T-cell (primary cell): ENCODE data around the gene ZNF681. TPM values are rescaled to one million over a fixed set of nuclear protein-coding genes. Genes with fewer than 3 reads are reported as not detected.
"Not testable (repeated sequence)": the region's sequence is repeated elsewhere in the genome, so short reads cannot be mapped to it uniquely, and the experiment has no call there.

ENCODE experiments used
- ATAC-seq, 4 experiments: fragments of 200-7000 bp in 3 of 4; fragments of 150-1000 bp in 1 of 4; cut with Tn5 transposase; replicated peaks in 1 of 4; 1 replicate in 3 of 4; 2 replicates in 1 of 4; pipeline ENCODE4 v1.10.0; 2021; ENCODE audit warnings: moderate library complexity in 3 of 4, mild to moderate bottlenecking in 2 of 4, moderate number of reproducible peaks in 1 of 4
- CTCF ChIA-PET, 2 donors: fragments of 300-600 bp; sonication (Branson Sonifier 250); formaldehyde crosslinking; loops; one replicate each; lab custom pipeline; 2022; ENCODE audit warnings: antibody characterized with exemption in 2 of 2; lab: Charles Lee
- POLR2A ChIA-PET, 2 donors: fragments of 300-600 bp; sonication (Branson Sonifier 250); formaldehyde crosslinking; loops; one replicate each; lab custom pipeline; 2022; ENCODE audit warnings: antibody characterized with exemption in 2 of 2; lab: Charles Lee
- DNase-seq, 35 experiments: peaks; one replicate each; pipeline versions ENCODE4 v3.0.0 to v3.0.0-alpha.2; 2013 to 2023
- H3K27ac ChIP-seq: one replicate; pipeline ENCODE4 v1.5.1; 2013; ENCODE audit warnings: low read length
- H3K27me3 ChIP-seq, 2 experiments: replicated peaks in 1 of 2; 1 replicate in 1 of 2; 2 replicates in 1 of 2; pipeline versions ENCODE4 v1.6.1 to v1.7.0; 2013; ENCODE audit warnings: low read length in 1 of 2, mixed read lengths in 1 of 2; ENCODE audit not compliant: control insufficient read depth in 2 of 2, insufficient read depth in 2 of 2; ENCODE audit errors: extremely low read depth in 1 of 2
- H3K36me3 ChIP-seq, 2 donors: 1 replicate in 1 of 2; 2 replicates in 1 of 2; pipeline versions ENCODE4 v1.6.1 to v1.7.0; 2013; ENCODE audit warnings: low read length in 1 of 2; ENCODE audit not compliant: control insufficient read depth in 2 of 2, insufficient read depth in 1 of 2; ENCODE audit errors: extremely low read depth in 1 of 2
- H3K4me1 ChIP-seq, 2 experiments: 1 replicate in 1 of 2; 2 replicates in 1 of 2; pipeline versions ENCODE4 v1.6.1 to v1.7.0; 2013; ENCODE audit warnings: low read length in 2 of 2, mixed read lengths in 1 of 2; ENCODE audit not compliant: insufficient read depth in 2 of 2, control insufficient read depth in 1 of 2; ENCODE audit errors: extremely low read depth in 1 of 2
- H3K4me3 ChIP-seq, 2 donors: 1 replicate in 1 of 2; 2 replicates in 1 of 2; pipeline versions ENCODE4 v1.5.1 to v1.7.0; 2013; ENCODE audit warnings: mild to moderate bottlenecking in 2 of 2, low read length in 1 of 2, moderate library complexity in 1 of 2; ENCODE audit not compliant: control insufficient read depth in 1 of 2; ENCODE audit errors: extremely low read depth in 1 of 2
- H3K9me3 ChIP-seq: 2 replicates; pipeline ENCODE4 v1.7.0; 2013
- H3K27ac Mint-ChIP-seq, 2 donors: one replicate each; pipeline ENCODE4 v1.8.0; 2020 to 2021; ENCODE audit warnings: mild to moderate bottlenecking in 2 of 2, mixed read lengths in 2 of 2
- H3K27me3 Mint-ChIP-seq, 2 donors: one replicate each; pipeline ENCODE4 v1.8.0; 2021 to 2022; ENCODE audit warnings: mixed read lengths in 2 of 2
- H3K36me3 Mint-ChIP-seq: one replicate; pipeline ENCODE4 v1.8.0; 2021; ENCODE audit warnings: mixed read lengths
- H3K4me1 Mint-ChIP-seq, 3 donors: one replicate each; pipeline ENCODE4 v1.8.0; 2020 to 2022; ENCODE audit warnings: mixed read lengths in 3 of 3, mild to moderate bottlenecking in 1 of 3
- H3K4me3 Mint-ChIP-seq, 3 donors: one replicate each; pipeline ENCODE4 v1.8.0; 2020 to 2022; ENCODE audit warnings: mild to moderate bottlenecking in 3 of 3, mixed read lengths in 3 of 3, moderate library complexity in 3 of 3
- H3K9me3 Mint-ChIP-seq, 3 donors: one replicate each; pipeline ENCODE4 v1.8.0; 2020 to 2022; ENCODE audit warnings: mixed read lengths in 3 of 3
- WGBS: methylation state at CpG from one replicate; pipeline ENCODE4 v1.1.5; 2013; ENCODE audit warnings: missing lambda C conversion rate; ENCODE audit not compliant: insufficient coverage; 5-methylcytosine and 5-hydroxymethylcytosine counted together
- total RNA-seq, 35 experiments: library from RNA in 6 of 35; stranded (reverse) in 6 of 35; fragments of 120-200 nt in 1 of 35; gene quantifications; one replicate each; pipeline versions ENCODE4 v1.2.1 to v1.2.4 and lab custom pipeline; 2013 to 2026

The ZNF681 gene
- total RNA-seq, 5 donors from 2014 or later (not counting 1 experiment from before 2014, with no cell fraction given), result 2.4 to 6.7 (median 5.5) TPM

- H3K4me1 ChIP-seq, POLR2A ChIA-PET, H3K4me3 ChIP-seq, H3K27ac ChIP-seq, H3K4me1 Mint-ChIP-seq, H3K9me3 Mint-ChIP-seq, ATAC-seq, H3K27ac Mint-ChIP-seq, H3K4me3 Mint-ChIP-seq, H3K27me3 Mint-ChIP-seq, H3K9me3 ChIP-seq, DNase-seq, H3K27me3 ChIP-seq, CTCF ChIA-PET: not testable (repeated sequence)
- H3K36me3 ChIP-seq, result peaks cover 2 to 10% of the 10 kb centered on the region in 2 donors
- WGBS, result 100% methylated on average over 3 of the region's 6 CpGs
- peaks cover 44% of the 10 kb centered on the region for H3K36me3 Mint-ChIP-seq
Measured at GRCh38 chr19:23778036-23778435, 19.3 kb upstream of the ZNF681 start.

DNA sequence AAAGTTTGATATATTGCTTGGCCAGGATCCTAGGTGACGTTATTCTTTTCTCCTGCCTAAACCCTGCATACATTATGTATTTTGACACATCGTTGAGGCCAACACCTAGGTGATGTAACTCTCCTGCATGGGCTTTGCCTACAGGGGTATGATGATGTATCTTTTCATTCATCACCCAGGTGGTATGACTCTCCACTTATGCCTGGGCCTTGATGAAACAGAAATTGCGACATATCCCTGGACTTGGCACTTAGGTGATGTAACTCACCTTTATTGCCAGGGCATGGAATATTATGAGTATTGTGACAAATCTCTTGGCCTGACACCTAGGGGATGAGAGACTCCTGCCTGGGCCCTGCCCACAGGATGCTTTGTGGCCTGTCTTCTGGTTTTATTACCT lies 18.5 kb upstream of the ZNF681 start:
- Mint-ChIP-seq H3K9me3 (peaks cover 2 to 7% (median 3%) of the 10 kb centered on the region in 3 donors), H3K27ac (peak overlapping the region in 1 of 2 donors; percentile 67), H3K27me3 (no peaks in the 10 kb centered on the region), H3K36me3 (peaks cover 42% of the 10 kb centered on the region), H3K4me1 (peaks cover 0 to 11% (median 10%) of the 10 kb centered on the region in 3 donors), H3K4me3 (no peak overlapping the region)
- H3K27ac ChIP-seq, result no peak overlapping the region
- no peaks in the 10 kb centered on the region for H3K4me1 ChIP-seq
- H3K27me3 ChIP-seq, result no peaks in the 10 kb centered on the region
- no peak for ATAC-seq
- POLR2A ChIA-PET, result no interaction called here
- no peak overlapping the region for H3K4me3 ChIP-seq
- DNase-seq, result no peak
- peaks cover 2 to 10% of the 10 kb centered on the region in 2 donors for H3K36me3 ChIP-seq
- WGBS, result no CpG with 5 or more reads among the region's 3 CpGs
- CTCF ChIA-PET, result no interaction called here
- H3K9me3 ChIP-seq, result no peaks in the 10 kb centered on the region

DNA sequence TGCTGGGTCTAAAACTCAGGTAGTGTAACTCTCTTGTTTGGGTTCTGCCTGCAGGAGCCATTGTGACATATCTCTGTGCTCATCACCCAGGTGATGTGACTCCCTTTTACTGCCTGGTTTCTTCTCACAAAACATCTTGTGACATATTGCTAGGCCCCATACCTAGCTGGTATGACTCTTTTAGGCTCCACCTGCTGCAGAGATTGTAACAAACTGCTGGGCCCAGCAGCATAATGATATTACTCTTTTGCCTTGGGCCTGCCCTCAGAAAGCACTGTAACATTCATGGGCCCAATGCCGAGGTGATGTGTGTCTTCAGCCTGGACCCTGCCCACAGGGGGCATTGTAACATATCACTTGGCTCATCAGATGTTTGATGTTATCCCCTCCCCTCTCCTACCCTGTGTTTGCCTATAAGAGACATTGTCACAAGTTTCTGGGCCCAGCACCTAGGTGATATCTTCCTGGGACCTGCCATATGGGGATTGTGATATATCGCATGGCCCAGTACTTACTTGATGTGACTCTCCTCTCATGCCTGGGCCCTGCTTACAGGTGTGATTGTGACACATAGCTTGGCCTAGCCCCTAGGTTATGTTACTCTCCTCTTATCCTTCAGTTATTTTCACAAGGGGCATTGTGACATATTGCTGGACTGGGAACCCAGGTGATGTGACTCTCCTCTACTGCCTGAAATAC lies 18.0 kb upstream of the ZNF681 start:
- POLR2A ChIA-PET, result no interaction called here
- ATAC-seq, result peak in 2 of 4 experiments; percentile 30 to 43
- peak in 2 of 35 experiments; percentile 10 to 22 for DNase-seq
- WGBS, result 80% methylated on average over 1 of the region's 2 CpGs
- peaks cover 45% of the 10 kb centered on the region for H3K36me3 Mint-ChIP-seq
- H3K4me3 ChIP-seq, result no peak overlapping the region
- peak overlapping the region in 1 of 2 donors; percentile 67 for H3K27ac Mint-ChIP-seq
- H3K4me1 Mint-ChIP-seq, result peaks cover 0 to 12% (median 10%) of the 10 kb centered on the region in 3 donors
- no peak overlapping the region for H3K27ac ChIP-seq
- H3K27me3 ChIP-seq, result no peaks in the 10 kb centered on the region
- H3K4me1 ChIP-seq, result no peaks in the 10 kb centered on the region
- H3K27me3 Mint-ChIP-seq, result no peaks in the 10 kb centered on the region
- peaks cover 2 to 10% of the 10 kb centered on the region in 2 donors for H3K36me3 ChIP-seq
- no peak overlapping the region for H3K4me3 Mint-ChIP-seq
- H3K9me3 ChIP-seq, result no peaks in the 10 kb centered on the region
- H3K9me3 Mint-ChIP-seq, result peaks cover 2 to 3% (median 2%) of the 10 kb centered on the region in 3 donors
- CTCF ChIA-PET, result no interaction called here

DNA sequence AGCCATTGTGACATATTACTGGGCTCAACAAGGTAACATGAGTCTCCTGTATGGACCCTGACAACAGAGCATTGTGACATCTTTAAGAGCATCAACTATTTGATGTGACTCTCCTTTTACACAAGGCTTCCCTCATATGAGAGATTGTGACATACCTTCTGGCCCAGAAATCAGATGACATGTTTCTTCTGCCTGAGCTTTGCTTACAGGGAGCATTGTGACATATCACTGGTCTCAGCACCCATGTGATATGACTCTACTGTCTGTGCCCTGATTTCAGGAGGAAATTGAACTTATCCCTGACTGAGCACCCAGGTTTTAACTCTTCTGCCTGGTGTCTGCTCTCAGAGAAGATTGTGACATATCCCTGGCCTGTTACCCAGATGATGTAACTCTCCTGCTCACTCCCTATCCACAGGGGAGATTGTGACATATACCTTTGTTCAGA lies 15.9 kb upstream of the ZNF681 start:
- H3K4me3 ChIP-seq, result no peak overlapping the region
- H3K9me3 ChIP-seq, result no peaks in the 10 kb centered on the region
- H3K4me1 ChIP-seq, result no peaks in the 10 kb centered on the region
- Mint-ChIP-seq H3K4me3 (no peak overlapping the region), H3K27me3 (no peaks in the 10 kb centered on the region), H3K27ac (no peak overlapping the region), H3K36me3 (peaks cover 46% of the 10 kb centered on the region), H3K9me3 (peaks cover 0 to 2% (median 0%) of the 10 kb centered on the region in 3 donors), H3K4me1 (peaks cover 0 to 21% (median 12%) of the 10 kb centered on the region in 3 donors)
- DNase-seq (no peak), ATAC-seq (no peak)
- H3K27ac ChIP-seq, result no peak overlapping the region
- peaks cover 2 to 10% of the 10 kb centered on the region in 2 donors for H3K36me3 ChIP-seq
- no peaks in the 10 kb centered on the region for H3K27me3 ChIP-seq
- CTCF ChIA-PET, result no interaction called here
- POLR2A ChIA-PET, result no interaction called here

DNA sequence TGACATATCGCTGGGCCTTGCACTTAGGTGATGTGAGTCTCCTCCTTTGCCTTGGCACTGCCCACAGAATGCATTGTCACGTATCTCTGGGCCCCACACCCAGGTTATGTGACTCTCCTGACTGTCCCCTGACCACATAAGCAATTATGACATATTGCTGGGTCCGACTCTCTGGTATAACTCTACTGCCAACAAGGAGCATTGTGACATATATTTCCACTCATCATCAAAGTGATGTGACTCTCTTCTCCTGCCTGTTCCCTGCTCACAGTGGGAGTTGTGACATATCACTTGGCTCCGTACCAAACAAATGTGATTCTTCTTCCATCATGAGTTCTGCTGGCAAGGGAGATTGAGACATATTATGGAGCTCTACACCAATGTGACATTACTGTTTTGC lies 15.4 kb upstream of the ZNF681 start:
- CTCF ChIA-PET, result no interaction called here
- 67% methylated on average over 3 of the region's 4 CpGs for WGBS
- no peak overlapping the region for H3K27ac ChIP-seq
- H3K4me1 ChIP-seq, result no peaks in the 10 kb centered on the region
- H3K36me3 ChIP-seq, result peaks cover 2 to 10% of the 10 kb centered on the region in 2 donors
- H3K4me3 Mint-ChIP-seq, result no peak overlapping the region
- peaks cover 0 to 21% (median 12%) of the 10 kb centered on the region in 3 donors for H3K4me1 Mint-ChIP-seq
- H3K9me3 Mint-ChIP-seq, result peaks cover 0 to 2% (median 0%) of the 10 kb centered on the region in 3 donors
- DNase-seq (no peak), ATAC-seq (no peak)
- H3K9me3 ChIP-seq, result no peaks in the 10 kb centered on the region
- no peaks in the 10 kb centered on the region for H3K27me3 ChIP-seq
- POLR2A ChIA-PET, result no interaction called here
- no peak overlapping the region for H3K4me3 ChIP-seq
- peaks cover 42% of the 10 kb centered on the region for H3K36me3 Mint-ChIP-seq
- H3K27ac Mint-ChIP-seq, result peak overlapping the region in 1 of 2 donors; percentile 1
- H3K27me3 Mint-ChIP-seq, result no peaks in the 10 kb centered on the region

GRCh38 chr19:23772675-23773063 lies 14.0 kb upstream of the ZNF681 start:
- no peak overlapping the region for H3K4me3 ChIP-seq
- H3K36me3 ChIP-seq, result peaks cover 2 to 9% of the 10 kb centered on the region in 2 donors
- no peaks in the 10 kb centered on the region for H3K4me1 ChIP-seq
- DNase-seq, result no peak
- no peaks in the 10 kb centered on the region for H3K9me3 ChIP-seq
- Mint-ChIP-seq H3K4me3 (no peak overlapping the region), H3K36me3 (peaks cover 34% of the 10 kb centered on the region), H3K4me1 (peaks cover 0 to 21% (median 9%) of the 10 kb centered on the region in 3 donors), H3K9me3 (no peaks in the 10 kb centered on the region), H3K27me3 (no peaks in the 10 kb centered on the region), H3K27ac (no peak overlapping the region)
- H3K27ac ChIP-seq, result no peak overlapping the region
- ChIA-PET POLR2A (interaction anchor here in 1 of 2 donors (0.6 kb wide), 1 partner anchor 397 kb away, joined by 3 read pairs; no protein-coding TSS in a partner anchor), CTCF (interaction anchor here in 1 of 2 donors (0.6 kb wide), 1 partner anchor 39 kb away, joined by 3 read pairs; no protein-coding TSS in a partner anchor)
- WGBS, result no CpG with 5 or more reads among the region's 2 CpGs
- no peaks in the 10 kb centered on the region for H3K27me3 ChIP-seq
- no peak for ATAC-seq
